Activated B cell treated with CpG ODN at 0.5 μM for 24 hours (primary cell): ENCODE data around the gene LGMN. TPM values are rescaled to one million over a fixed set of nuclear protein-coding genes. Genes with fewer than 3 reads are reported as not detected.
"Not testable (repeated sequence)": the region's sequence is repeated elsewhere in the genome, so short reads cannot be mapped to it uniquely, and the experiment has no call there.

Experiments
- ATAC-seq: fragments of 200-7000 bp; cut with Tn5 transposase; one replicate; pipeline ENCODE4 v1.10.0; 2021; ENCODE audit warnings: low read depth, mild to moderate bottlenecking, moderate library complexity
- CTCF ChIA-PET: fragments of 350-600 bp; sonication (Branson Sonifier 250); formaldehyde crosslinking; loops from one replicate; lab custom pipeline; 2021; ENCODE audit warnings: antibody characterized with exemption; lab: Charles Lee
- POLR2A ChIA-PET: fragments of 350-600 bp; sonication (Branson Sonifier 250); formaldehyde crosslinking; loops from one replicate; lab custom pipeline; 2021; ENCODE audit warnings: antibody characterized with exemption; lab: Charles Lee
- DNase-seq: peaks from one replicate; pipeline ENCODE4 v3.0.0; 2022
- H3K27ac Mint-ChIP-seq: one replicate; pipeline ENCODE4 v1.8.0; 2020; ENCODE audit warnings: mixed read lengths
- H3K27me3 Mint-ChIP-seq: one replicate; pipeline ENCODE4 v1.8.0; 2021; ENCODE audit warnings: mixed read lengths
- H3K36me3 Mint-ChIP-seq: one replicate; pipeline ENCODE4 v1.8.0; 2021; ENCODE audit warnings: low read depth, mixed read lengths
- H3K4me1 Mint-ChIP-seq: one replicate; pipeline ENCODE4 v1.8.0; 2021; ENCODE audit warnings: mixed read lengths
- H3K4me3 Mint-ChIP-seq: one replicate; pipeline ENCODE4 v1.8.0; 2020; ENCODE audit warnings: mild to moderate bottlenecking, mixed read lengths
- H3K9me3 Mint-ChIP-seq: one replicate; pipeline ENCODE4 v1.8.0; 2020; ENCODE audit warnings: mixed read lengths
- CTCF ChIP-seq: fragments of 200-600 bp; IDR thresholded peaks from one replicate; pipeline ENCODE4 v1.8.0; 2022; ENCODE audit warnings: antibody characterized with exemption, mild to moderate bottlenecking
- intact Hi-C: fragments of 100-400 bp; cut with micrococcal nuclease; formaldehyde crosslinking; loops from one replicate; pipeline ENCODE4 v1.15.1; 2024
- total RNA-seq: library from RNA; stranded (reverse); gene quantifications from 2 replicates; pipeline ENCODE4 v1.2.3, GENCODE V29; 2022

LGMN gene
- total RNA-seq, 1 donor from 2014 or later, result 11.8 TPM

GRCh38 chr14:92683041-92683440 is 65.4 kb downstream of the LGMN start:
- no peaks in the 10 kb centered on the region for H3K9me3 Mint-ChIP-seq
- intact Hi-C loops, result loop anchor here (5.0 kb wide), 1 partner anchor 356 kb away; no protein-coding TSS in a partner anchor
- H3K4me1 Mint-ChIP-seq, result peaks cover 19% of the 10 kb centered on the region
- no peaks in the 10 kb centered on the region for H3K27me3 Mint-ChIP-seq
- H3K27ac Mint-ChIP-seq, result no peak overlapping the region
- ChIA-PET POLR2A (interaction anchor here (3.8 kb wide), 1 partner anchor 31 kb away, joined by 26 read pairs; no protein-coding TSS in a partner anchor), CTCF (interaction anchor here (1.0 to 9.4 kb wide), 5 partner anchors 68 to 101 kb away, joined by 3 to 71 read pairs (median 9); no protein-coding TSS in a partner anchor)
- peaks cover 61% of the 10 kb centered on the region for H3K36me3 Mint-ChIP-seq
- no peak for ATAC-seq
- no peak overlapping the region for H3K4me3 Mint-ChIP-seq
- DNase-seq, result no peak
- no peak for TF ChIP-seq CTCF

GRCh38 chr14:92680781-92681650 is 67.4 kb downstream of the LGMN start:
- intact Hi-C loops, result loop anchor here (1.0 to 5.0 kb wide), 6 partner anchors 68 to 546 kb away; no protein-coding TSS in a partner anchor
- peak; percentile 75 for DNase-seq
- peaks cover 39% of the 10 kb centered on the region for H3K4me1 Mint-ChIP-seq
- peak; percentile 15 for ATAC-seq
- no peak overlapping the region for H3K4me3 Mint-ChIP-seq
- H3K27me3 Mint-ChIP-seq, result no peaks in the 10 kb centered on the region
- ChIA-PET POLR2A (interaction anchor here (0.5 to 3.8 kb wide), 8 partner anchors 12 to 205 kb away, joined by 3 to 26 read pairs (median 5); no protein-coding TSS in a partner anchor), CTCF (interaction anchor here (0.7 to 9.4 kb wide), 16 partner anchors 9 to 560 kb away, joined by 3 to 71 read pairs (median 4); no protein-coding TSS in a partner anchor)
- TF ChIP-seq CTCF, result no peak
- peak overlapping the region; percentile 70 for H3K27ac Mint-ChIP-seq
- H3K9me3 Mint-ChIP-seq, result no peaks in the 10 kb centered on the region
- peaks cover 75% of the 10 kb centered on the region for H3K36me3 Mint-ChIP-seq

GRCh38 chr14:92680330-92680729 is 68.1 kb downstream of the LGMN start:
- Mint-ChIP-seq H3K4me1 (peaks cover 46% of the 10 kb centered on the region), H3K36me3 (peaks cover 72% of the 10 kb centered on the region), H3K27ac (peak overlapping the region; percentile 24)
- not testable (repeated sequence) for H3K27me3 Mint-ChIP-seq, H3K4me3 Mint-ChIP-seq, H3K9me3 Mint-ChIP-seq, ATAC-seq, DNase-seq
- ChIA-PET POLR2A (interaction anchor here (0.5 to 3.8 kb wide), 5 partner anchors 29 to 219 kb away, joined by 4 to 26 read pairs (median 6); no protein-coding TSS in a partner anchor), CTCF (interaction anchor here (0.6 to 9.4 kb wide), 11 partner anchors 10 to 545 kb away, joined by 3 to 71 read pairs (median 4); no protein-coding TSS in a partner anchor)
- intact Hi-C loops, result loop anchor here (2.0 to 5.0 kb wide), 2 partner anchors 224 to 353 kb away; no protein-coding TSS in a partner anchor

GRCh38 chr14:92679246-92679645 is 69.2 kb downstream of the LGMN start:
- H3K9me3 Mint-ChIP-seq, result no peaks in the 10 kb centered on the region
- H3K36me3 Mint-ChIP-seq, result peaks cover 77% of the 10 kb centered on the region
- no peak for TF ChIP-seq CTCF
- ChIA-PET CTCF (interaction anchor here (0.7 to 9.4 kb wide), 3 partner anchors 28 to 90 kb away, joined by 3 to 71 read pairs (median 4); no protein-coding TSS in a partner anchor), POLR2A (no interaction called here)
- no peak overlapping the region for H3K4me3 Mint-ChIP-seq
- ATAC-seq (no peak), DNase-seq (no peak)
- no peaks in the 10 kb centered on the region for H3K27me3 Mint-ChIP-seq
- peaks cover 56% of the 10 kb centered on the region for H3K4me1 Mint-ChIP-seq
- intact Hi-C loops, result loop anchor here (5.0 kb wide), 2 partner anchors 557 to 1278 kb away; partner anchors contain the start of genes CPSF2 and NDUFB1
- H3K27ac Mint-ChIP-seq, result peak overlapping the region; percentile 53

- H3K4me1 Mint-ChIP-seq, result peaks cover 61% of the 10 kb centered on the region
- no peak overlapping the region for H3K27ac Mint-ChIP-seq
- intact Hi-C loops, result loop anchor here (5.0 kb wide), 2 partner anchors 556 to 1279 kb away; partner anchors contain the start of genes CPSF2 and NDUFB1
- CTCF ChIA-PET, result interaction anchor here (1.4 to 9.4 kb wide), 2 partner anchors 64 to 90 kb away, joined by 4 to 71 read pairs; no protein-coding TSS in a partner anchor
- H3K4me3 Mint-ChIP-seq, result no peak overlapping the region
- H3K36me3 Mint-ChIP-seq, result peaks cover 77% of the 10 kb centered on the region
- POLR2A ChIA-PET, result no interaction called here
- no peak for DNase-seq
- H3K9me3 Mint-ChIP-seq, result no peaks in the 10 kb centered on the region
- no peak for TF ChIP-seq CTCF
- H3K27me3 Mint-ChIP-seq, result no peaks in the 10 kb centered on the region
- no peak for ATAC-seq
Observed at GRCh38 chr14:92678766-92679165, 69.7 kb downstream of the LGMN start.
